AG04450 (cell line): ENCODE measurements around the gene MLC1. TPM values are rescaled to one million over a fixed set of nuclear protein-coding genes. Genes with fewer than 3 reads are reported as not detected.

ENCODE experiments used
- CTCF ChIA-PET: fragments of 300-600, 350-600 bp; formaldehyde crosslinking; extraction: SDS; loops from one replicate; lab custom pipeline; 2022; ENCODE audit warnings: antibody characterized with exemption, inconsistent platforms; lab: Charles Lee
- POLR2A ChIA-PET: fragments of 350-600 bp; formaldehyde crosslinking; extraction: SDS; loops from one replicate; lab custom pipeline; 2021; ENCODE audit warnings: antibody characterized with exemption, inconsistent platforms; lab: Yijun Ruan, JAX
- DNase-seq: peaks from one replicate; pipeline ENCODE4 v3.0.0-alpha.2; 2011; ENCODE audit warnings: low read depth, low spot score
- H3K27ac ChIP-seq: one replicate; pipeline ENCODE4 v1.5.1; 2012; ENCODE audit warnings: low read depth, low read length, control low read depth
- H3K27me3 ChIP-seq: one replicate; pipeline ENCODE4 v1.6.0; 2012; ENCODE audit warnings: low read length; ENCODE audit not compliant: control insufficient read depth, insufficient read depth
- H3K4me3 ChIP-seq: 2 replicates; pipeline ENCODE4 v1.5.1; 2011; ENCODE audit warnings: mild to moderate bottlenecking, low read depth, low read length, control low read depth
- H3K9me3 ChIP-seq: 2 replicates; pipeline ENCODE4 v1.5.1; 2012; ENCODE audit warnings: low read length; ENCODE audit not compliant: control insufficient read depth, insufficient read depth
- polyA plus RNA-seq: library from polyadenylated mRNA; depleted of rRNA; stranded (reverse); fragments of >200 nt; gene quantifications from 2 replicates; pipeline ENCODE4 v1.2.3, GENCODE V29; 2011
- TF ChIP-seq, protein P1 (sequence below): IDR thresholded peaks from 2 replicates; pipeline ENCODE4 v1.5.1; 2011; ENCODE audit warnings: low read depth, low read length, control low read depth, inconsistent platforms

The MLC1 gene
- polyA plus RNA-seq, 1 experiment = 0.27 TPM

DNA sequence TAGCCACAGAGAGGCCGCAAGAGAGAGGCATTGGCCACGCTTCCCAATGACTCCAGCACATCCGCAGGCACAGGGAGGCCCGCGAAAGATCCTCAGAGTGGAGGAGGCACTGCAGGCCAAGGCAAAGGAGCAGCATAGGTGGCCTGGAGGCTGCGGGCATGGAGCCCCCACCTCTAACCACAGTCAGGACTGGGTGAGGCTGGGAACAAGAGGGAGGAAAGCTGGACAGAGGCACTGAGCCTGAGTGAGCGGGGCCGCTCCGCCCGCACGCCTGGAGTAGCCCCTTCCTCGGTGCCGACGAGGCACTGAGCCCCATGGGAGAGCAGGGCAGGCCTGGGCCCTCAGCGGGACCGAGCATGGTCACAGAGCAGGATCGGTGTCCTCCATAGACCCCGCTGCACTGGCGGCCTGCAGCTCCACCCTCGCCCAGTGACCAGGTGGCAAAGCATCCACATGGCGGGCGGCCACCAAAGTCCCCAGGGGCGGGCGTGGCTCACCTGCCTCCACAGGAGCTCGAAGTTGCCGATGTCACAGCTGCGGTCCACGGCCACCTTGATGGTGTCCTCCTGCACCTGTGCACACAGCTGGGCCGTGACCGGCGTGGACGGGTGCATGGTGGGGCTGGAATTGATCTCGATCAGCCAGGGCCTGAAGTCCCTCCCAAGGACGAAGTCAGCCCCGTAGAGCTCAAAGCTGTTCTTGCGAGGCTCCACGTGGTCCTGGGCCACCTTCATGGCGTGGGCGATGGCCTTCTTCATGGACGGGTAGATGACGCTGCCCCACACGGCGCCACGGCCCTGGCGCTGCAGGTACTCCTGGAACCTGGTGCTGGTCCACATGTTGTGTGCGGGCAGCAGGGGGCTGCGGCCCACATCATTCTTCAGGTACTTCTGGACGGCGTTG is 53.8 kb downstream of the MLC1 start:
- Histone ChIP-seq H3K27me3 (peaks cover 7% of the 10 kb centered on the region), H3K4me3 (no peak overlapping the region), H3K27ac (no peak overlapping the region), H3K9me3 (peaks cover 10% of the 10 kb centered on the region; the same call in 1 of the 2 replicates)
- TF ChIP-seq, protein P1, sequence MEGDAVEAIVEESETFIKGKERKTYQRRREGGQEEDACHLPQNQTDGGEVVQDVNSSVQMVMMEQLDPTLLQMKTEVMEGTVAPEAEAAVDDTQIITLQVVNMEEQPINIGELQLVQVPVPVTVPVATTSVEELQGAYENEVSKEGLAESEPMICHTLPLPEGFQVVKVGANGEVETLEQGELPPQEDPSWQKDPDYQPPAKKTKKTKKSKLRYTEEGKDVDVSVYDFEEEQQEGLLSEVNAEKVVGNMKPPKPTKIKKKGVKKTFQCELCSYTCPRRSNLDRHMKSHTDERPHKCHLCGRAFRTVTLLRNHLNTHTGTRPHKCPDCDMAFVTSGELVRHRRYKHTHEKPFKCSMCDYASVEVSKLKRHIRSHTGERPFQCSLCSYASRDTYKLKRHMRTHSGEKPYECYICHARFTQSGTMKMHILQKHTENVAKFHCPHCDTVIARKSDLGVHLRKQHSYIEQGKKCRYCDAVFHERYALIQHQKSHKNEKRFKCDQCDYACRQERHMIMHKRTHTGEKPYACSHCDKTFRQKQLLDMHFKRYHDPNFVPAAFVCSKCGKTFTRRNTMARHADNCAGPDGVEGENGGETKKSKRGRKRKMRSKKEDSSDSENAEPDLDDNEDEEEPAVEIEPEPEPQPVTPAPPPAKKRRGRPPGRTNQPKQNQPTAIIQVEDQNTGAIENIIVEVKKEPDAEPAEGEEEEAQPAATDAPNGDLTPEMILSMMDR = no peak
- POLR2A ChIA-PET = no interaction called here
- CTCF ChIA-PET = interaction anchor here (0.8 to 3.6 kb wide), 3 partner anchors 80 to 101 kb away, joined by 3 to 28 read pairs (median 6); no protein-coding TSS in a partner anchor
- no peak for DNase-seq

DNA sequence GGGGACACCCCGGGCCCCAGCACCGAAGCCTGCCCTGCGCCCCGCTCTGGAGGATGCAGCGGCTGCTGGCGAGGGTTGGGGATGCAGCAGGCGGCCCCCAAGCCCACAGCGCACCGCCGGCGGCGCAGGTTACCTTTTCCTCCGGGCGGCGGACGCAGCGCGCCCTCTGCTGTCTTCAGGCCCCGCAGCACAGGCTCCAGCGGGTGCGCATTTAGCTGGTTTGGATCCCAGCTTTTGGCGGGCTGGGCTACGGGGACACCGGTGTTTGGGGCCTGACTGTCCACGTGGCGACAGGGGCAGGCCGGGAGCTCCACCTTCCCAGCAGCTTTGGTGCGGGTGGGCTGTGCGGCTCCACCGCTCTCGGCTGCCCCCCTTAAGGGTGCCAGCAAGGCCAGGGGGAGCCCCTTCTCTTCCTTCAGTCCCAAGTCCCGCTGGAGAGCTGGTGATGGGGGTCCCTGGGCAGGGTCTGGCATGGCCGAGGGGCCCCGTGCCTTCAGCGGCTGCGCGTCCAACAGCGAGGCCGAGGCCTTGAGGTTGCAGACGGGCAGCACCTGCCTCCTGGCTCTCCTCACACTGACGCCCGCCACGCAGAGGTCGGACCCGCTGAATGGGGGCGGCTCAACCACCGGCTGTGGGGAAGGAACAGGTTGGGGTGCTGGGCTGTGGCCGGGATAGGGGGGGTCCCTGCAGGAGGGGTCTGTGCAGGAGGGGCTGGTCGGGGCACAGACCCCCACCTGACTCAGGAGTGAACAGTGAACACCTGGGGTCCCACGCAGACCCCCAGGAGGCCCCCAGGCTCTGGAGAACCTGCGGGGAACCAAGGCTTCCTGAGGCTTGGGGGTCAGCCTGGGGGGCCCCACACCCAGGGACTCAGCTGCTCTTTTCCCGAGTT is 54.7 kb downstream of the MLC1 start:
- peak; percentile 11 for DNase-seq
- POLR2A ChIA-PET = no interaction called here
- CTCF ChIA-PET = interaction anchor here (0.6 to 3.6 kb wide), 18 partner anchors 8 to 133 kb away, joined by 3 to 28 read pairs (median 4); partner anchors contain the start of gene IL17REL
- TF ChIP-seq, protein P1 = peak; percentile 83
- Histone ChIP-seq H3K27me3 (peaks cover 9% of the 10 kb centered on the region), H3K4me3 (no peak overlapping the region), H3K27ac (no peak overlapping the region), H3K9me3 (peaks cover 10% of the 10 kb centered on the region; the same call in 1 of the 2 replicates)

DNA sequence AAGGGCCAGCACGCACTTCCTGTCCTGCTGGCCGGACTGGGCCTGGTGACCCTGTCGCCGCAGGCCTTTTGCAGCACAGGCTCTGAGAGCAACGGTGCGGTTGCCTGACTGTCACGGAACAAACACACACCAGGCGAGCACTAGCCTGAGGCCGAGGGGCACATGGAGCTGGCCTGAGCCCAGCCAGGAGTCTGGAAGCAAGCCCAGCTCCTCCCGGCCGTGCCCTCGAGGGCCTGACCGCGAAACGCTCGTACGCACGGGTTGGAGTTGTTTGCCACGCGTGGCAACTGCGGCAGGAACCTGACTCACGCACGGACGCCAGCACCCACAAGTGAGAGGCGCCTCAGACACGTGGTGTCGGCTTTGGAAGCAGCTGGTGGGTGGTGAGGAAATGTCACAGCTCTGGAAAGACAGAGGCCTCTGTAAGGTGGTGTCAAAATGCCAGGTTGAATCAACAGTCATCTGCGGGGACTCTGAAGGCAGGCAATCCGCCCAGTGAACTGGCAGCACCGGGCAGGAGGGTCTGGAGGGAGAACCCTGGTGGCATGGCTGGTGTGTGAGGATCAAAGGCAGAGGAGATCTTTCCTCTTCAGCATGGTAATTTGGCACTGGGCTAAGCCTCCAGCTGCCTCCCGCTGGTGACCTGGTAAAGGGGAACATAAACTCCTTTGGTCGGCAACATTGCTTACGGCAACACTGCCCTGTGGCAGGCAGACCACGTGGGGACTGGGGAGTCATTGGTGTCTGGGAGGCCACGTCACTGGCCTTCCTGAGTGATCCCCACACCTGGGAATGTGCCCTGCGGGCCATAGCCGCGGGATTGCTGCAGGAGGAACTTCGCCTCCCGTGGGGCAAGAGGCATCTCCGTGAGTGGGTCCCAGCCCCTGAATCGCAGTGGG is 57.3 kb downstream of the MLC1 start:
- CTCF ChIA-PET = interaction anchor here (0.9 kb wide), 1 partner anchor 44 kb away, joined by 3 read pairs; no protein-coding TSS in a partner anchor

DNA sequence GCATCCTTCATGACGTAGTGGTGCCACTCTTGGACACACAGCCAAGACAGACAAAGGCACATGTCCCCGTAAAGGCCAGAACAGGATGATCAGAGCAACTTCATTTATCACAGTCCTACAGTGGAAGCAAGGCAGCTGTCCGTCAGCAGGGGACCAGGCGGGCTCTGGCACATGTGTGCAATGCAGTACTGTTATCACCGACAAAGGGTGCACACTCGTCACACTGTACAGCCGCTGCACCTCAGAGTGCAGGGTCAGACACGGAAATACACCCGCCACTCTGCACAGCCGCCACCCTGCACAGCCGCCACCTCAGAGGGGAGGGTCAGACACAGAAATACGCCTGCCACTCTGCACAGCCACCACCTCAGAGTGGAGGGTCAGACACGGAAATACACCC is 59.2 kb downstream of the MLC1 start:
- H3K27ac ChIP-seq = no peak overlapping the region
- H3K9me3 ChIP-seq = peaks cover 10% of the 10 kb centered on the region; the same call in 1 of the 2 replicates
- TF ChIP-seq, protein P1 = no peak
- H3K27me3 ChIP-seq = peaks cover 14% of the 10 kb centered on the region
- no peak for DNase-seq
- ChIA-PET CTCF (no interaction called here), POLR2A (no interaction called here)
- H3K4me3 ChIP-seq = no peak overlapping the region

More for the DNA sequence above, 57.3 kb downstream of the MLC1 start:
- POLR2A ChIA-PET = interaction anchor here (0.7 kb wide), 1 partner anchor 54 kb away, joined by 4 read pairs; no protein-coding TSS in a partner anchor
- no peak for DNase-seq
- H3K27ac ChIP-seq = no peak overlapping the region
- H3K27me3 ChIP-seq = peaks cover 14% of the 10 kb centered on the region
- H3K9me3 ChIP-seq = peaks cover 10% of the 10 kb centered on the region; the same call in 1 of the 2 replicates
- TF ChIP-seq, protein P1 = no peak
- no peak overlapping the region for H3K4me3 ChIP-seq
